Activated CD4-positive, alpha-beta T cell treated with anti-CD3 and anti-CD28 coated beads, Interleukin-10, Interleukin-2, amounts not matched to agents 100 ng/mL and 50 ng/mL, durations not matched to agents 16 hours and 8 hours (primary cell): Measurements from ENCODE around the gene EDNRA.
"Not testable (repeated sequence)": the region's sequence is repeated elsewhere in the genome, so short reads cannot be mapped to it uniquely, and the experiment has no call there.

Source experiments
- DNase-seq: peaks from one replicate; pipeline ENCODE4 v3.0.0-alpha.2; 2020

EDNRA gene

DNA sequence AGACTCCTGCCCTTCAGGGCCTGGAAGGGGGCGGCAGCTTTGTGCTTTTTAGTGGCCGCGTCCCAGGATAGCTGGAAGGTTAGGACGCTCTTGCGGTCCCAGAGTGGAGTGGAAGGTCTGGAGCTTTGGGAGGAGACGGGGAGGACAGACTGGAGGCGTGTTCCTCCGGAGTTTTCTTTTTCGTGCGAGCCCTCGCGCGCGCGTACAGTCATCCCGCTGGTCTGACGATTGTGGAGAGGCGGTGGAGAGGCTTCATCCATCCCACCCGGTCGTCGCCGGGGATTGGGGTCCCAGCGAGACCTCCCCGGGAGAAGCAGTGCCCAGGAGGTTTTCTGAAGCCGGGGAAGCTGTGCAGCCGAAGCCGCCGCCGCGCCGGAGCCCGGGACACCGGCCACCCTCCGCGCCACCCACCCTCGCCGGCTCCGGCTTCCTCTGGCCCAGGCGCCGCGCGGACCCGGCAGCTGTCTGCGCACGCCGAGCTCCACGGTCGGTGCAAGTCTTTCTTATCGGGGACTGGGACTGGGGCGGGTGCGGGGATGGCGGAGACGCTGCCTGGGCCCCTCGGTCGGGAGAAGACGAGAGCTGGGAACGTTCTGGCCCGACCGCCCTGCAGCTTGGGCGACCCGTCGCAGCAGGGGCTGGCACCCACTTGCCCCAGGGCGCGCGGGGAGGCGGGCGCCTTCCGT lies at the start of gene EDNRA:
EDNRA (plus strand) TSS at position 207 of the 686 bp plus-strand sequence. CDS start 4,585 bp downstream, outside the sequence.
- DNase-seq = no peak

DNA sequence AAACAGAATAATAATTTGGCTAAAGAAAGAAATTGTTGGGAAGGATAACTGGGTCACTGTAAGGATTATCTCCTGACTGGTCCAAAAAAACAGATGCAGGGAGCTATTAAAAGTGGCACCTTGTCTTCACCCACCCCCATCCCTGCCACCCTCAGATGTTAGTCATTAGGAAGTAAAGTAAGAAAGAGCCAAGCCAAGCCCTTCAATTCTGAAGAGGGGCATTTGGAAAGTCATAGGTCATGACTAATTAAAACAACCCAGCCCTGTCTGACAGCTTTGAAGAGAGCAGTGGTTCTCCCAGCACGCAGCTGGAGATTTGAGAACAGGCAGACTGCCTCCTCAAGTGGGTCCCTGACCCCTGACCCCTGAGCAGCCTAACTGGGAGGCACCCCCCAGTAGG lies 46.5 kb upstream of the EDNRA start:
- DNase-seq = not testable (repeated sequence)

- DNase-seq = no peak
Observed at GRCh38 chr4:147440442-147440841, 40.5 kb upstream of the EDNRA start.

DNA sequence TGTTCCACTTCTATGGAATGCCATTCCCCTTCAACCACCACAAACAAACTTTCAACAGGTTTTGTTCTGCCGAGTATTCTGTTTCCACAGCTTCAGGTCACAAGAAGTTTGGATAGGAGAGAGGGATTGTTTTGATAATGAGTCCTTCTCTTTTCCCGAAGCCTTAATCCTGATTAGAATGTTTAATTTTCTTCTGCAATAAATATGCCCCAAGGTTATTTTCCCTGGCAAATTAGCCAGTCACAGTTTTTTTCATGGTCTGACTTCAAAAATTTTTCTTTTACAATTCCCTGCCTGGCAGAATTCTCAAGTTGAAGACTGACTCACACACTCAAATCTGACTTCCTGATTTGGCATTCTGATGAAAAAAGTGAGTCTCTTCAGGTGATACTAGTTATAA lies 33.1 kb upstream of the EDNRA start:
- no peak for DNase-seq

GRCh38 chr4:147453561-147454141 lies 27.2 kb upstream of the EDNRA start:
- no peak for DNase-seq

GRCh38 chr4:147456706-147457105 lies 24.2 kb upstream of the EDNRA start:
- DNase-seq = no peak

GRCh38 chr4:147461161-147461560 lies 19.7 kb upstream of the EDNRA start:
- DNase-seq = no peak

DNA sequence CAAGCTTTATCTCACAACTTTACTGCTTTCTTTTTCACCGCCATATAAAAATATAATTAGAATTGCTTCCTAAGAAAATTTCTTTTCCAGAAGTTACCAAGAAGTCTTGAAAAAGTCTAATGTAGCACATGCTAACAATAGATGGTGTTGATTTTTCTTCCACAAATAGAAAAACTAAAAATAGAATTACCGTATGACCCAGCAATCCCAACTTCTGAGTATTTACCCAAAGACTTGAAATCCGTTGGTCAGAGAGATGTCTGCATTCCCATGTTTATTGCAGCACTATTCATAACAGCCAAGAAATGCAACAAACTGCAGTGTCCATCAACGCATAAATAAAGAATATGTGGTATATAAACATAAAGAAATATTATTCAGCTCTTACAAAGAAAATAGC lies 17.8 kb upstream of the EDNRA start:
- DNase-seq = no peak

GRCh38 chr4:147465461-147465860 lies 15.4 kb upstream of the EDNRA start:
- no peak for DNase-seq

DNA sequence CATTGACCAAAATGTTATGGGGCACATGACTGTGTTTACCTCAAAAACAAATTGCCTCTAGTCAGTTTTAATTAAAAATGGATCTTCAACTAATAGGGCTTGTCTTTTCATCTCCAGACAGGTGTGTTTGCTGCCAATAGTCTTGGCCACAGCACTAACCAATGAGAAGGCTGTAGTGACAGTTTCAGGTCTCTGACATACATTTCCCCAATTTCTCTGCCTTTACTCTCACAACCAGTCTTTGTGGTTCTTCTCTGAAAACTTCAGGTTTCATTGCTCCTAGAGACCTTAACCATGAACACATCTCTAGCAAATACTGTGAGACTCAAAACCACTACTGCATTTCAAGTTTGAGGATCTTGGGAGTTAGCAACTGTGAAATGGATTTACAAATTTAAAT lies 3.5 kb upstream of the EDNRA start:
- no peak for DNase-seq

GRCh38 chr4:147479376-147479775 lies 1.5 kb upstream of the EDNRA start:
- DNase-seq = no peak

GRCh38 chr4:147479786-147480185 lies 1.1 kb upstream of the EDNRA start:
- DNase-seq = no peak

GRCh38 chr4:147480502-147480890 lies 401 bp upstream of the EDNRA start:
- DNase-seq = no peak

DNA sequence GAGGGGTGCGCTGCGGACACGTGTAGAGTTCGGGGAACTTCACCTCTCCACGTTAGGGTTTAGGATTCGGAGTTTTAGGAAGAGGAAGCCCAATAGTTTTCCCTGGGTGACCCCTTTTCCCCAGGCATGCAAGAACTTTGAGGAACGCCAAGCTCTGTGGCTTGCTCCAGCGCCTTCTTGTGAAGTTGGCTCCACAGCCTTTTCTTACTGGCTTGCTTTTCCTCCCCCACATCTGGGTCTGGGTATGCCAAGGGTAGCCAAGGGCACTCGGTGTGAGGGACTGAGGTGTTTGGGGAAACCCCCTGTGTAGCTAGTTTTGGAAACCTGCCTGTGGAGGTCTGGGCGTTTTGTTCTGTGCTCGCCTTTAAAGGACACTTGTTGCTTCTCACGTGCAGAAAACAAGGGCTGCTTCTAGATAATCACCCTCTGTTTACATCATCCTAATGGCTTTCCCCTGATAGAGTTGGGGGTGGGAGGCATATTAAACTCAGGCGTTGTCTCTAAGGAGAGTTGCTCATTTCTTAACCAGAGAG lies 746 bp downstream of the EDNRA start:
- DNase-seq = peak; percentile 3

DNA sequence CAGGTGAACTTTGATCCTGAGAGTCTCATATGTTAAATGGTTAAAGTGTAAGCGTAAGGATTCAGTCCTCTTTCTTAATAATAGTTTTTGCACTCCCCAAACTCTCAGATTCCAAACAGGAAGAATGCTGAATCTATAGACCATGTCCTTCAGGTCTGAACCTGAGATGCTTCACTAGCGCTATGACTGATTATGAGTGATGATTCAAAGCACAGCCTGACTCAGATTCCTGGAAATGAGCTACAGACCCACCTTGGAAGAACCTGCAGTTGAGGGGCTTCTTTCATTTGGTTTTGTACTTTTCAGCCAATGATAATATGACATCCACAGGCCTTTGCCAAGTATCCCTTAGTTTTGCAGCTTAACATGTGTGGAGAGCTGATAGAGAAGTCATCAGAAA lies 1.4 kb downstream of the EDNRA start:
- peak; percentile 30 for DNase-seq

DNA sequence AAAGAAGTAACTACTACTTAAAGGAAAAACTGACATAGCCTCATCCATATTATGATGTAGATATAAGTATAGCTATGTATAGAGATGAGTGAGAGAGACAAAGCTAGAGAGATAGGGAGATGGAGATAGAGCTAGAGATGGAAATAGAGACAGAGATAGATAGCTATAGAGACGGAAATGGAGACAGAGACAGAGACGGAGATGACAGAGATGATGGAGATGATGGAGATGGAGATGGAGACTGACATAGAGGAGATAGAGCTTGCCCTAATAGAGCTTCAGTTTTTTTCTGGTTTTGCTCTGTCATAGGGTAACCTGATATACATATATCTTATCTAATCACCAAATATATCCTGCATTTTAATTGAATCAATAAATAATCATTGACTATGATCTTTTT lies 4.3 kb downstream of the EDNRA start:
- DNase-seq = no peak

GRCh38 chr4:147487616-147488015 lies 6.7 kb downstream of the EDNRA start:
- no peak for DNase-seq

GRCh38 chr4:147488556-147488955 lies 7.7 kb downstream of the EDNRA start:
- DNase-seq = no peak

- no peak for DNase-seq
Observed at GRCh38 chr4:147491086-147491485, 10.2 kb downstream of the EDNRA start.

- DNase-seq = no peak
Observed at GRCh38 chr4:147492306-147492705, 11.4 kb downstream of the EDNRA start.

GRCh38 chr4:147492761-147493160 lies 11.9 kb downstream of the EDNRA start:
- no peak for DNase-seq

DNA sequence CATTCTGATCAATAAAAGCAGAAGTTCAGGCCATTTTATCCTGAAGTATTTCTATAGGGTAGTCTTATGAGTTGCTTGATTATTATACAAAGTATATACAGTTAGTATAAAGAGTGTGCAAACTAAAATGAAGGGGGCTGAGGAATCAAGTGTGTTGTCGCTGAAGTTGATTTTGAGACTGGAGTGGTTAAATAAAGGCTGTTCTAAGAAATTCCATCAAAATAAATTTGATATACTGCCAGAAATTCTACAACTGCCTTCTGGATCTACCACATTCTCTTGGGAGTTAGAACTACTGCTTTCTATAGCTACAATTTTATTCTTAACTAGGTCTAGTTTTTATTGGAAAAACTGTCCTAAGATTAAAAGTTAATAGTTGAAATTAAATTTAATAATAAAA lies 12.4 kb downstream of the EDNRA start:
- no peak for DNase-seq

- DNase-seq = no peak
Observed at GRCh38 chr4:147494301-147494700, 13.4 kb downstream of the EDNRA start.

DNA sequence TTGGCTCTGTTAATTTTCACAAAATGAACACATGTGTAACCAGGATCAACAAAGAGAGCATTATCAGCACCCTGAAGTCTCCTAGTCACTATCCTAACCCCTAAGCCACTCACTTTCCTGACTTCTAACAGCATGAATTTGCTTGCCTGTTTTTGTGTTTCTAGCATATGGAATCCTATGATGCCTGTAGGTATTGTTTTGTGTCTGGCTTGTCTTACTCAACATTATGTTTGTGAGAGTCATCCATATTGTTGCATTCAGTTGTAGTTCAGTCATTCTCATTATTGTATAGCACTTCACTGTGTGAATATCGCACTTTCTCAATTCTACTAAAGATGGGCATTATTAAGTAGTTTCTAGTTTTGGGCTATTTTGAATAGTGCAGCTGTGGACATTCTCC lies 15.6 kb downstream of the EDNRA start:
- DNase-seq = no peak
